ENCODE measurements around the gene DNAI7. TPM values are rescaled to one million over a fixed set of nuclear protein-coding genes. Genes with fewer than 3 reads are reported as not detected.

Gene DNAI7
- polyA plus RNA-seq, 3 donors = not detected

DNA sequence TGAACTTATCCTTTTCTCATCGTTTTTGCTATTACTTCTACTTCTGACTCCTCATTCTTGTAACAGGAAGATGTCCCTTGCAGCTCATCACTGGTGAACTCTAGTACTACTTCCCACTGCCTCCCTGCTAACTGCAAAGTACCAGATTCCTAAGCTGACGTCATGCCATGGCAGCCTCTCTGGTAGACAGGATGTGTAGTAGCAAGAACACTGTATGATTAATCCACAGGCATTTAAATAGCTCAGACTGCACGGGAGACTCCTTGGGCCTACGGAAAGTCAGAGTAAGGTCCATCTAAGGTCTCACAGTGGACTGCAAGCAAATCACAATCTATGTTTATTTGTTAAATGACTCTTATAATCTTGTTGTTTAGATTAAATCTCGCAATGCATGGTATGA is 43.5 kb downstream of the DNAI7 start:
- no peak overlapping the region for H3K4me2 ChIP-seq (replicated peaks; ENCODE audit: extremely low read depth, low read length, poor library complexity, severe bottlenecking)
- TF ChIP-seq, protein P1, sequence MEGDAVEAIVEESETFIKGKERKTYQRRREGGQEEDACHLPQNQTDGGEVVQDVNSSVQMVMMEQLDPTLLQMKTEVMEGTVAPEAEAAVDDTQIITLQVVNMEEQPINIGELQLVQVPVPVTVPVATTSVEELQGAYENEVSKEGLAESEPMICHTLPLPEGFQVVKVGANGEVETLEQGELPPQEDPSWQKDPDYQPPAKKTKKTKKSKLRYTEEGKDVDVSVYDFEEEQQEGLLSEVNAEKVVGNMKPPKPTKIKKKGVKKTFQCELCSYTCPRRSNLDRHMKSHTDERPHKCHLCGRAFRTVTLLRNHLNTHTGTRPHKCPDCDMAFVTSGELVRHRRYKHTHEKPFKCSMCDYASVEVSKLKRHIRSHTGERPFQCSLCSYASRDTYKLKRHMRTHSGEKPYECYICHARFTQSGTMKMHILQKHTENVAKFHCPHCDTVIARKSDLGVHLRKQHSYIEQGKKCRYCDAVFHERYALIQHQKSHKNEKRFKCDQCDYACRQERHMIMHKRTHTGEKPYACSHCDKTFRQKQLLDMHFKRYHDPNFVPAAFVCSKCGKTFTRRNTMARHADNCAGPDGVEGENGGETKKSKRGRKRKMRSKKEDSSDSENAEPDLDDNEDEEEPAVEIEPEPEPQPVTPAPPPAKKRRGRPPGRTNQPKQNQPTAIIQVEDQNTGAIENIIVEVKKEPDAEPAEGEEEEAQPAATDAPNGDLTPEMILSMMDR (IDR thresholded peaks at IDR 0.05) = no peak
- Mint-ChIP-seq H3K36me3 (no peaks in the 10 kb centered on the region), H3K27me3 (ENCODE audit: low read depth in 3 of 3) (no peaks in the 10 kb centered on the region), H3K27ac (peak overlapping the region in 1 of 7 donors; percentile 60), H3K4me1 (peaks cover 11% of the 10 kb centered on the region), H3K4me3 (no peak overlapping the region), H3K9me3 (peaks cover 0 to 5% (median 0%) of the 10 kb centered on the region in 7 donors)
- no peaks in the 10 kb centered on the region for H3K79me2 ChIP-seq (ENCODE audit: insufficient read depth, low read length)
- WGBS (ENCODE audit: insufficient coverage) = 20% methylated on average over 1 of the region's 5 CpGs
- H3K36me3 ChIP-seq (replicated peaks in 1 of 2; ENCODE audit: control insufficient read depth in 1 of 2, insufficient read depth in 2 of 2, low read length in 2 of 2) = no peaks in the 10 kb centered on the region
- no peak for DNase-seq
- H3K27ac ChIP-seq (ENCODE audit: low read depth in 1 of 2, low read length in 2 of 2) = no peak overlapping the region
- intact Hi-C loops (cut with micrococcal nuclease) = no loop called here
- peaks cover 10 to 11% of the 10 kb centered on the region in 2 donors for H3K4me1 ChIP-seq (ENCODE audit: control insufficient read depth in 1 of 2, insufficient read depth in 2 of 2, low read length in 2 of 2)
- no peak overlapping the region for H3K9ac ChIP-seq (ENCODE audit: insufficient read depth, low read length, poor library complexity, severe bottlenecking)
- no peaks in the 10 kb centered on the region for H3K27me3 ChIP-seq (ENCODE audit: control insufficient read depth in 2 of 2, insufficient read depth in 2 of 2, low read length in 2 of 2)
- no peaks in the 10 kb centered on the region for H3K9me3 ChIP-seq (replicated peaks in 1 of 2; ENCODE audit: control insufficient read depth in 1 of 2, insufficient read depth in 1 of 2, low read length in 2 of 2)
- H4K20me1 ChIP-seq (ENCODE audit: insufficient read depth, low read length) = no peaks in the 10 kb centered on the region
- H3K4me3 ChIP-seq (replicated peaks in 1 of 3; ENCODE audit: low read depth in 2 of 3, low read length in 3 of 3) = no peak overlapping the region
- no peak overlapping the region for H2AFZ ChIP-seq (ENCODE audit: insufficient read depth, low read depth, low read length, poor library complexity, severe bottlenecking)

- Histone ChIP-seq H4K20me1 (ENCODE audit: insufficient read depth, low read length) (no peaks in the 10 kb centered on the region), H3K36me3 (replicated peaks in 1 of 2; ENCODE audit: control insufficient read depth in 1 of 2, insufficient read depth in 2 of 2, low read length in 2 of 2) (no peaks in the 10 kb centered on the region), H3K79me2 (ENCODE audit: insufficient read depth, low read length) (no peaks in the 10 kb centered on the region), H3K9ac (ENCODE audit: insufficient read depth, low read length, poor library complexity, severe bottlenecking) (no peak overlapping the region), H3K4me1 (ENCODE audit: control insufficient read depth in 1 of 2, insufficient read depth in 2 of 2, low read length in 2 of 2) (no peaks in the 10 kb centered on the region), H3K27me3 (ENCODE audit: control insufficient read depth in 2 of 2, insufficient read depth in 2 of 2, low read length in 2 of 2) (no peaks in the 10 kb centered on the region), H3K27ac (ENCODE audit: low read depth in 1 of 2, low read length in 2 of 2) (no peak overlapping the region), H2AFZ (ENCODE audit: insufficient read depth, low read depth, low read length, poor library complexity, severe bottlenecking) (no peak overlapping the region), H3K4me2 (replicated peaks; ENCODE audit: extremely low read depth, low read length, poor library complexity, severe bottlenecking) (no peak overlapping the region), H3K4me3 (replicated peaks in 1 of 3; ENCODE audit: low read depth in 2 of 3, low read length in 3 of 3) (no peak overlapping the region), H3K9me3 (replicated peaks in 1 of 2; ENCODE audit: control insufficient read depth in 1 of 2, insufficient read depth in 1 of 2, low read length in 2 of 2) (no peaks in the 10 kb centered on the region)
- Mint-ChIP-seq H3K36me3 (no peaks in the 10 kb centered on the region), H3K9me3 (peaks cover 0 to 5% (median 0%) of the 10 kb centered on the region in 7 donors), H3K4me3 (no peak overlapping the region), H3K27ac (no peak overlapping the region), H3K4me1 (no peaks in the 10 kb centered on the region), H3K27me3 (ENCODE audit: low read depth in 3 of 3) (peaks cover 0 to 2% (median 0%) of the 10 kb centered on the region in 3 donors)
- DNase-seq = no peak
- WGBS (ENCODE audit: insufficient coverage) = no CpG with 5 or more reads among the region's 1 CpG
- intact Hi-C loops (cut with micrococcal nuclease) = no loop called here
- TF ChIP-seq, protein P1 (IDR thresholded peaks at IDR 0.05) = no peak
These were observed 48.3 kb downstream of the DNAI7 start for GRCh38 chr12:25146686-25147085.

Measured in CD14-positive monocyte (primary cell).